A549 (cell line): Measurements from ENCODE around the gene SLIT1.

Experiments used
- HMGXB4 ChIP-seq: fragments of 250-450 bp; sonication (Bioruptor Pico); IDR thresholded peaks from 2 replicates; pipeline ENCODE4 v1.5.0; 2021; ENCODE audit warnings: mild to moderate bottlenecking, moderate library complexity, borderline replicate concordance
- MAX ChIP-seq: IDR thresholded peaks from 2 replicates; pipeline ENCODE4 v1.6.1; 2012
- PBX3 ChIP-seq: IDR thresholded peaks from 2 replicates; pipeline ENCODE4 v1.6.1; 2012
- REST ChIP-seq: fragments of 200-600 bp; sonication (generic); IDR thresholded peaks from 2 replicates; pipeline ENCODE4 v1.6.1; 2016; ENCODE audit warnings: antibody characterized with exemption, mild to moderate bottlenecking, moderate library complexity
- TP53 ChIP-seq: fragments of 250-450 bp; sonication (Bioruptor Pico); IDR thresholded peaks from 2 replicates; pipeline ENCODE4 v1.5.0; 2021; ENCODE audit warnings: mild to moderate bottlenecking, moderate library complexity
- ZC3H11A ChIP-seq: fragments of 450-650 bp; IDR thresholded peaks from 2 replicates; pipeline ENCODE4 v1.6.1; 2014; ENCODE audit warnings: antibody characterized with exemption, mild to moderate bottlenecking

GRCh38 chr10:97124211-97124610, 61.5 kb downstream of the SLIT1 start:
- TF ChIP-seq HMGXB4 (CRISPR knock-in tag): no peak
- TF ChIP-seq REST: no peak
- TF ChIP-seq PBX3: no peak
- TF ChIP-seq TP53: no peak
- no peak for TF ChIP-seq ZC3H11A
- TF ChIP-seq MAX: no peak
